GM21423 (cell line): ENCODE measurements around the gene LRRC10B.

Source experiments
- ATAC-seq: cut with Tn5 transposase; IDR thresholded peaks from one replicate; pipeline ENCODE4 v1.9.1; 2021; ENCODE audit warnings: mild to moderate bottlenecking, moderate library complexity; ENCODE audit not compliant: unreplicated experiment

The LRRC10B gene

GRCh38 chr11:61507012-61507768 lies 1.4 kb upstream of the LRRC10B start:
- no peak for ATAC-seq

GRCh38 chr11:61509043-61510029 lies 787 bp downstream of the LRRC10B start:
- ATAC-seq = peak; percentile 65

GRCh38 chr11:61510166-61510919 lies 1.8 kb downstream of the LRRC10B start:
- ATAC-seq = no peak

GRCh38 chr11:61510974-61511373 lies 2.4 kb downstream of the LRRC10B start:
- ATAC-seq = no peak

GRCh38 chr11:61511383-61511782 lies 2.8 kb downstream of the LRRC10B start:
- ATAC-seq = no peak

- no peak for ATAC-seq
Measured at GRCh38 chr11:61512435-61512834, 3.9 kb downstream of the LRRC10B start.

- ATAC-seq = no peak
Measured at GRCh38 chr11:61513143-61513765, 4.7 kb downstream of the LRRC10B start.

GRCh38 chr11:61514050-61514917 lies 5.7 kb downstream of the LRRC10B start:
- ATAC-seq = no peak

GRCh38 chr11:61515686-61516085 lies 7.1 kb downstream of the LRRC10B start:
- no peak for ATAC-seq

- no peak for ATAC-seq
Measured at GRCh38 chr11:61516191-61516590, 7.6 kb downstream of the LRRC10B start.

GRCh38 chr11:61516675-61517572 lies 8.4 kb downstream of the LRRC10B start:
- no peak for ATAC-seq

- ATAC-seq = no peak
Measured at GRCh38 chr11:61518032-61518795, 9.7 kb downstream of the LRRC10B start.

GRCh38 chr11:61522881-61523280 lies 14.3 kb downstream of the LRRC10B start:
- no peak for ATAC-seq

GRCh38 chr11:61524446-61524845 lies 15.9 kb downstream of the LRRC10B start:
- ATAC-seq = no peak

GRCh38 chr11:61524963-61525587 lies 16.5 kb downstream of the LRRC10B start:
- no peak for ATAC-seq

- no peak for ATAC-seq
Measured at GRCh38 chr11:61526229-61526628, 17.7 kb downstream of the LRRC10B start.

GRCh38 chr11:61526956-61527731 lies 18.6 kb downstream of the LRRC10B start:
- no peak for ATAC-seq
